Astrocyte (in vitro differentiated cells and primary cell): ENCODE results near the gene TTC12. TPM values are rescaled to one million over a fixed set of nuclear protein-coding genes. Genes with fewer than 3 reads are reported as not detected.

Source experiments
- DNase-seq: peaks from one replicate; pipeline ENCODE4 v3.0.0-alpha.2; 2010; ENCODE audit warnings: low read depth
- FAIRE-seq: peaks from 2 replicates; lab custom pipeline; 2011; peaks lifted over from hg19 to GRCh38; lab: Jason Lieb, UNC
- H2AFZ ChIP-seq: 2 replicates; pipeline ENCODE4 v1.6.0; 2012; ENCODE audit warnings: low read depth, low read length, inconsistent platforms
- H3K27ac ChIP-seq: 2 replicates; pipeline ENCODE4 v1.5.1; 2011; ENCODE audit warnings: low read depth, low read length, inconsistent platforms
- H3K27me3 ChIP-seq: 2 replicates; pipeline ENCODE4 v1.6.0; 2011; ENCODE audit warnings: low read length, inconsistent platforms; ENCODE audit not compliant: insufficient read depth
- H3K36me3 ChIP-seq: 2 replicates; pipeline ENCODE4 v1.5.1; 2011; ENCODE audit warnings: low read length, inconsistent platforms; ENCODE audit not compliant: insufficient read depth
- H3K4me1 ChIP-seq: 2 replicates; pipeline ENCODE4 v1.5.1; 2011; ENCODE audit warnings: low read length, inconsistent platforms; ENCODE audit not compliant: insufficient read depth
- H3K4me2 ChIP-seq: 2 replicates; pipeline ENCODE4 v1.6.0; 2012; ENCODE audit warnings: low read length, inconsistent platforms
- H3K4me3 ChIP-seq: 2 replicates; pipeline ENCODE4 v1.5.1; 2011; ENCODE audit warnings: low read depth, mild to moderate bottlenecking, low read length, inconsistent platforms; ENCODE audit not compliant: insufficient read depth
- H3K79me2 ChIP-seq: 2 replicates; pipeline ENCODE4 v1.6.0; 2012; ENCODE audit warnings: mild to moderate bottlenecking, low read length, inconsistent platforms; ENCODE audit not compliant: insufficient read depth
- H3K9ac ChIP-seq: 2 replicates; pipeline ENCODE4 v1.6.0; 2012; ENCODE audit warnings: mild to moderate bottlenecking, low read length, inconsistent platforms
- H3K9me3 ChIP-seq: 2 replicates; pipeline ENCODE4 v1.5.1; 2012; ENCODE audit warnings: low read depth, mild to moderate bottlenecking, low read length, inconsistent platforms; ENCODE audit not compliant: insufficient read depth
- H4K20me1 ChIP-seq: 2 replicates; pipeline ENCODE4 v1.6.0; 2012; ENCODE audit warnings: low read length, inconsistent platforms; ENCODE audit not compliant: insufficient read depth
- H3K27ac Mint-ChIP-seq: one replicate; pipeline ENCODE4 v1.8.0; 2021; ENCODE audit warnings: mild to moderate bottlenecking, mixed read lengths; ENCODE audit not compliant: unreplicated experiment
- H3K27me3 Mint-ChIP-seq: one replicate; pipeline ENCODE4 v1.8.0; 2021; ENCODE audit warnings: low read depth, mixed read lengths; ENCODE audit not compliant: unreplicated experiment
- H3K36me3 Mint-ChIP-seq: one replicate; pipeline ENCODE4 v1.8.0; 2021; ENCODE audit warnings: low read depth, mixed read lengths; ENCODE audit not compliant: unreplicated experiment
- H3K4me1 Mint-ChIP-seq: one replicate; pipeline ENCODE4 v1.8.0; 2021; ENCODE audit warnings: low read depth, mixed read lengths; ENCODE audit not compliant: unreplicated experiment
- H3K4me3 Mint-ChIP-seq: one replicate; pipeline ENCODE4 v1.8.0; 2021; ENCODE audit warnings: mild to moderate bottlenecking, moderate library complexity, mixed read lengths; ENCODE audit not compliant: unreplicated experiment
- H3K9me3 Mint-ChIP-seq: one replicate; pipeline ENCODE4 v1.8.0; 2021; ENCODE audit warnings: mild to moderate bottlenecking, mixed read lengths; ENCODE audit not compliant: unreplicated experiment
- CTCF ChIP-seq: IDR thresholded peaks from 2 replicates; pipeline ENCODE4 v1.5.1; 2011; ENCODE audit warnings: low read depth, mild to moderate bottlenecking, inconsistent platforms, low read length, moderate library complexity; ENCODE audit not compliant: insufficient read depth
- EZH2 ChIP-seq: IDR thresholded peaks from 2 replicates; pipeline ENCODE4 v1.6.1; 2012; ENCODE audit warnings: mild to moderate bottlenecking, low read length, inconsistent platforms; ENCODE audit not compliant: insufficient read depth
- total RNA-seq: library from RNA; stranded (reverse); gene quantifications from 2 replicates; pipeline ENCODE4 v1.2.1, GENCODE V29; 2021

The TTC12 gene
- total RNA-seq, 1 donor from 2014 or later = 9.4 TPM

GRCh38 chr11:113270080-113270479 lies 44.3 kb upstream of the TTC12 start:
- FAIRE-seq (no peak), DNase-seq (no peak)
- peaks cover 24% of the 10 kb centered on the region for H3K27me3 ChIP-seq
- no peaks in the 10 kb centered on the region for H3K36me3 ChIP-seq
- no peaks in the 10 kb centered on the region for H3K79me2 ChIP-seq
- no peak overlapping the region for H3K4me3 Mint-ChIP-seq
- H3K9me3 ChIP-seq = no peaks in the 10 kb centered on the region
- no peaks in the 10 kb centered on the region for H3K9me3 Mint-ChIP-seq
- H3K27me3 Mint-ChIP-seq = peaks cover 24% of the 10 kb centered on the region
- H3K4me3 ChIP-seq = no peak overlapping the region
- H3K9ac ChIP-seq = no peak overlapping the region
- H3K4me2 ChIP-seq = no peak overlapping the region
- no peaks in the 10 kb centered on the region for H3K36me3 Mint-ChIP-seq
- no peaks in the 10 kb centered on the region for H3K4me1 ChIP-seq
- H3K27ac Mint-ChIP-seq = no peak overlapping the region
- H3K4me1 Mint-ChIP-seq = no peaks in the 10 kb centered on the region
- H3K27ac ChIP-seq = no peak overlapping the region
- no peaks in the 10 kb centered on the region for H4K20me1 ChIP-seq
- no peak overlapping the region for H2AFZ ChIP-seq
- no peak for TF ChIP-seq EZH2
- TF ChIP-seq CTCF = no peak

- Histone ChIP-seq H4K20me1 (no peaks in the 10 kb centered on the region), H3K4me2 (no peak overlapping the region), H3K36me3 (no peaks in the 10 kb centered on the region), H3K4me1 (no peaks in the 10 kb centered on the region), H3K27me3 (peaks cover 10% of the 10 kb centered on the region), H3K27ac (no peak overlapping the region), H3K4me3 (no peak overlapping the region), H2AFZ (no peak overlapping the region), H3K9ac (no peak overlapping the region), H3K9me3 (no peaks in the 10 kb centered on the region), H3K79me2 (no peaks in the 10 kb centered on the region)
- Mint-ChIP-seq H3K36me3 (no peaks in the 10 kb centered on the region), H3K4me1 (no peaks in the 10 kb centered on the region), H3K4me3 (no peak overlapping the region), H3K9me3 (no peaks in the 10 kb centered on the region), H3K27me3 (peaks cover 21% of the 10 kb centered on the region), H3K27ac (no peak overlapping the region)
- TF ChIP-seq CTCF (no peak), EZH2 (no peak)
- FAIRE-seq (no peak), DNase-seq (no peak)
Observed at GRCh38 chr11:113271551-113272245, 42.7 kb upstream of the TTC12 start.

GRCh38 chr11:113272281-113272680 lies 42.1 kb upstream of the TTC12 start:
- Histone ChIP-seq H3K4me3 (no peak overlapping the region), H3K27me3 (peaks cover 6% of the 10 kb centered on the region), H3K9ac (no peak overlapping the region), H4K20me1 (no peaks in the 10 kb centered on the region), H3K79me2 (no peaks in the 10 kb centered on the region), H3K9me3 (no peaks in the 10 kb centered on the region), H3K4me1 (no peaks in the 10 kb centered on the region), H3K36me3 (no peaks in the 10 kb centered on the region), H3K27ac (no peak overlapping the region), H3K4me2 (no peak overlapping the region), H2AFZ (no peak overlapping the region)
- Mint-ChIP-seq H3K4me1 (no peaks in the 10 kb centered on the region), H3K9me3 (no peaks in the 10 kb centered on the region), H3K36me3 (no peaks in the 10 kb centered on the region), H3K27ac (no peak overlapping the region), H3K27me3 (peaks cover 18% of the 10 kb centered on the region), H3K4me3 (no peak overlapping the region)
- DNase-seq = no peak
- TF ChIP-seq CTCF (no peak), EZH2 (no peak)
- no peak for FAIRE-seq
